ENCODE data around the gene SLC41A1. TPM values are rescaled to one million over a fixed set of nuclear protein-coding genes. Genes with fewer than 3 reads are reported as not detected.

Gene SLC41A1
- total RNA-seq, 1 experiment from 2014 or later = 36.2 TPM

GRCh38 chr1:205805082-205805711 lies 7.8 kb downstream of the SLC41A1 start:
- Histone ChIP-seq H3K27me3 (no peaks in the 10 kb centered on the region), H3K9me3 (replicated peaks) (no peaks in the 10 kb centered on the region), H3K27ac (no peak overlapping the region), H3K4me1 (no peaks in the 10 kb centered on the region), H3K36me3 (peaks cover 21% of the 10 kb centered on the region), H3K4me3 (no peak overlapping the region)
- no peak for DNase-seq

GRCh38 chr1:205804605-205805004 lies 8.4 kb downstream of the SLC41A1 start:
- H3K4me3 ChIP-seq = no peak overlapping the region
- H3K27ac ChIP-seq = no peak overlapping the region
- H3K27me3 ChIP-seq = no peaks in the 10 kb centered on the region
- no peaks in the 10 kb centered on the region for H3K4me1 ChIP-seq
- peaks cover 19% of the 10 kb centered on the region for H3K36me3 ChIP-seq
- no peaks in the 10 kb centered on the region for H3K9me3 ChIP-seq (replicated peaks)
- DNase-seq = no peak

DNA sequence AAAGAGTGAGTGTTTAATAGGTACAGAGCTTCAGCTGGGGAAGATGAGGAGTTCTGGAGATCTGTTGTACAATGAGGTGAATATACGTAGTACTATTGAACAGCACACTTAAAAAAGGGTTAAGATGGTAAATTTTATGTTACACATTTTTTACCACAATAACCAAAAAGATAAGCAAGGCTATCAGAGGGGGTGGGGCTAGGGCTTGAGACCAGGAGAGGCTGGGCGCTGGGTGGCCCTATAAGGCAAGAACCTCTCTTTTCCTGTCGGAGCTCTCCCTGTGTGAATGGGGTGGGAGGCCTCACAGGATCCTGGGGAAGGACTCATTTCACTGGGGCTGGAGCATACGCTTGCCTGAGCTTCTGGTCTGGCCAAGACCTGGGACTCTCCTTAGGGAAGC lies 9.0 kb downstream of the SLC41A1 start:
- Histone ChIP-seq H3K4me3 (no peak overlapping the region), H3K9me3 (replicated peaks) (no peaks in the 10 kb centered on the region), H3K36me3 (peaks cover 19% of the 10 kb centered on the region), H3K27ac (no peak overlapping the region), H3K27me3 (no peaks in the 10 kb centered on the region), H3K4me1 (no peaks in the 10 kb centered on the region)
- no peak for DNase-seq

- no peak overlapping the region for H3K4me3 ChIP-seq
- no peak overlapping the region for H3K27ac ChIP-seq
- peaks cover 34% of the 10 kb centered on the region for H3K36me3 ChIP-seq
- no peaks in the 10 kb centered on the region for H3K9me3 ChIP-seq (replicated peaks)
- H3K27me3 ChIP-seq = no peaks in the 10 kb centered on the region
- no peaks in the 10 kb centered on the region for H3K4me1 ChIP-seq
- no peak for DNase-seq
Measured at GRCh38 chr1:205802060-205802459, 10.9 kb downstream of the SLC41A1 start.

DNA sequence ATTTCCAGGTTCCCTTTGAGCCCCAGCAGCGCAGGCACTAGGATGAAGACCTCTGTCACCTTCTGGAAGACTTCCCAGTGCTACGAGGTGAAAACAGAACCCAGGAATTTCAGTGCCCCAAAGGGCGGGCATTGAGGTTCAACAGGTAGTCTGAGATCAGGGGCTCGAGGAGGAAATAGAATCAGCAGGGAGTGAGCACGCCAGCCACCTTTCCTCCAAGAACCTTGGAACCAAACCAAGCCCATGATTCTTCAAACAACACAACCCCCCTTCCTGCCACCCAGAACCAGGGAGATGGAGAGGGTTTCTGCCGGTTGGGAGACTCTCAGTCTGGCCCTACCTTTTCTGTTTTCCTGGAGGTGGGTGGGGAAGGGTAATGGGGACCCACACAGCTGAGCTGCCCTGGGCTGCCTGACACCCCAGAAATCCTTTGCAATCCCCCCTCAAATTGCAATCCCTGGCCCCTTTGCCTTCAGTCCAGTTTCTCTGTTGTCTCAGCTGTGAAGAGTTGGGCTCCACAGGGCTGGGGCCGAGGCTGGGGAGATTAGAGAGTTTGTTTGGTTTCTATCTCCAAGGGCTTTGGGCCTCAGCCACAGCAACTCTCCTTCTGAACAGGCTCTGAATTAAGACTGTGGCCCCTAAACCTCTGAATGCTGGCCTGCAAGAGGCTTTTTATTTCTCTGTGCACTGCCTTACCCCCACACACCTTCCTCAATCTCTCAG lies 11.9 kb downstream of the SLC41A1 start:
- Histone ChIP-seq H3K4me3 (no peak overlapping the region), H3K27ac (no peak overlapping the region), H3K9me3 (replicated peaks) (no peaks in the 10 kb centered on the region), H3K36me3 (peaks cover 41% of the 10 kb centered on the region), H3K4me1 (no peaks in the 10 kb centered on the region), H3K27me3 (no peaks in the 10 kb centered on the region)
- no peak for DNase-seq

- H3K27me3 ChIP-seq = no peaks in the 10 kb centered on the region
- no peak overlapping the region for H3K4me3 ChIP-seq
- DNase-seq = no peak
- peaks cover 41% of the 10 kb centered on the region for H3K36me3 ChIP-seq
- H3K9me3 ChIP-seq (replicated peaks) = no peaks in the 10 kb centered on the region
- no peaks in the 10 kb centered on the region for H3K4me1 ChIP-seq
- no peak overlapping the region for H3K27ac ChIP-seq
Measured at GRCh38 chr1:205800427-205800826, 12.6 kb downstream of the SLC41A1 start.

- H3K9me3 ChIP-seq (replicated peaks) = no peaks in the 10 kb centered on the region
- H3K27ac ChIP-seq = no peak overlapping the region
- no peak for DNase-seq
- H3K36me3 ChIP-seq = peaks cover 46% of the 10 kb centered on the region
- peaks cover 3% of the 10 kb centered on the region for H3K4me1 ChIP-seq
- H3K4me3 ChIP-seq = no peak overlapping the region
- H3K27me3 ChIP-seq = no peaks in the 10 kb centered on the region
Measured at GRCh38 chr1:205798577-205798976, 14.4 kb downstream of the SLC41A1 start.

GRCh38 chr1:205797168-205797567 lies 15.8 kb downstream of the SLC41A1 start:
- Histone ChIP-seq H3K27me3 (no peaks in the 10 kb centered on the region), H3K4me3 (no peak overlapping the region), H3K36me3 (peaks cover 46% of the 10 kb centered on the region), H3K27ac (no peak overlapping the region), H3K9me3 (replicated peaks) (no peaks in the 10 kb centered on the region), H3K4me1 (peaks cover 17% of the 10 kb centered on the region)
- no peak for DNase-seq

- no peak overlapping the region for H3K4me3 ChIP-seq
- H3K27ac ChIP-seq = no peak overlapping the region
- no peak for DNase-seq
- H3K4me1 ChIP-seq = peaks cover 22% of the 10 kb centered on the region
- no peaks in the 10 kb centered on the region for H3K9me3 ChIP-seq (replicated peaks)
- H3K27me3 ChIP-seq = no peaks in the 10 kb centered on the region
- H3K36me3 ChIP-seq = peaks cover 42% of the 10 kb centered on the region
Measured at GRCh38 chr1:205794011-205794730, 18.8 kb downstream of the SLC41A1 start.

DNA sequence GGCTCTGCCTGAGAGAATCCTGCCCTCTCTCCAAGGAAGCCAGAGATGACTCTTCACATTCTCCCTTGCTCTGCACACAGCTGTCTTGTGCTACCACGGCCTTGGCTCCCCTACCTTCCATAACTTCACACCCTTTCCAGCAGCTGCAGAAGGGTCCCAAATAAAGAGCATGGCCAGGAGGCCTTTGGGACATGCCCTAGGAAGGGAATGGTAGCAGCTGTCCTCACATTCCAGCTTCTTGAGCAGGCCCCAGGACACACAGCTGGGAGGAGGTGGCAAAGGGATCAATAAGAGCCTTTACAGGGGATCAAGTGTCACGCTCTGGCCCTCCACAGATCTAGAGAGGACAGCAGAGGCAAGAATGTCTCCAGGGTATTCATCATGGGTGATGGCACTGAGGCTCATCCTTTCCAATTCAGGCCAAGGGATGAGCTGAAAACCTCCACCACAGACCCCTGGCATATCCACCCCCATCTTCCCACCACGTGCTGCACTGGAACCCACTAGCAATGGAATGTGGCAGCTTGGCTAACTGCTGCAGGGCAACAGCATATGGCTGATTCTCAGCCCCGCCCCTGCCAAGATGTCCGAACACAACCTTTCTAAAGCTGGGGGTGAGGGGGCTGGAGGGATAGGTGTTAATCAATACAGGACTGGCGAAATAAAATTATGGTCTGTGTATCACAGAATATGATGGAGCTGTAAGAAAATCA lies 19.9 kb downstream of the SLC41A1 start:
- no peaks in the 10 kb centered on the region for H3K27me3 ChIP-seq
- no peaks in the 10 kb centered on the region for H3K9me3 ChIP-seq (replicated peaks)
- no peak overlapping the region for H3K4me3 ChIP-seq
- H3K27ac ChIP-seq = peak overlapping the region; percentile 59
- peaks cover 22% of the 10 kb centered on the region for H3K4me1 ChIP-seq
- peak; percentile 92 to 95 for DNase-seq
- H3K36me3 ChIP-seq = peaks cover 31% of the 10 kb centered on the region

DNA sequence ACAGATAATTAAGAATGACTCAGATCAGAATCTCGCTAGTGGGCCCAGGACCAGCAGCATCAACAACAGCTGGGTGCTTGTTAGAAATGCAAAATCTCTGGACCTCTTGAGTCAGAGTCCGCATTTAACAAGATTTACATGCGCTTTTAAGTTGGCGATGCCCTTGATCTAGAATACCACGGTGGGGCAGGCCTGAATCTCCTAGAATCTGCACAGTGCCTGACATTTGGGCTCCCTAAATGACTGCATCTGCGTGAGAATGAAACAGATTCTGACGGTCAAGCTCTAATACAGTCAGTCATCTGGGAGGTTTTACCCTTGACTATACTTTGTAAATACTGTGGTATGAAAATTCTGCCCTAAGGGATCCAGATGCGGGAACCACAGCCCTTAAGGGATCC lies 20.5 kb downstream of the SLC41A1 start:
- Histone ChIP-seq H3K27ac (peak overlapping the region; percentile 59), H3K9me3 (replicated peaks) (no peaks in the 10 kb centered on the region), H3K4me1 (peaks cover 22% of the 10 kb centered on the region), H3K4me3 (no peak overlapping the region), H3K36me3 (peaks cover 25% of the 10 kb centered on the region), H3K27me3 (no peaks in the 10 kb centered on the region)
- no peak for DNase-seq

GRCh38 chr1:205791568-205792180 lies 21.3 kb downstream of the SLC41A1 start:
- DNase-seq = peak; percentile 47 to 76
- Histone ChIP-seq H3K4me1 (peaks cover 22% of the 10 kb centered on the region), H3K27ac (no peak overlapping the region), H3K4me3 (no peak overlapping the region), H3K9me3 (replicated peaks) (no peaks in the 10 kb centered on the region), H3K36me3 (peaks cover 17% of the 10 kb centered on the region), H3K27me3 (no peaks in the 10 kb centered on the region)

- Histone ChIP-seq H3K36me3 (peaks cover 4% of the 10 kb centered on the region), H3K4me1 (peaks cover 7% of the 10 kb centered on the region), H3K4me3 (no peak overlapping the region), H3K27me3 (no peaks in the 10 kb centered on the region), H3K27ac (no peak overlapping the region), H3K9me3 (replicated peaks) (no peaks in the 10 kb centered on the region)
- no peak for DNase-seq
Measured at GRCh38 chr1:205787287-205787916, 25.6 kb downstream of the SLC41A1 start.

- Histone ChIP-seq H3K36me3 (no peaks in the 10 kb centered on the region), H3K4me3 (no peak overlapping the region), H3K4me1 (no peaks in the 10 kb centered on the region), H3K27ac (no peak overlapping the region), H3K27me3 (no peaks in the 10 kb centered on the region), H3K9me3 (replicated peaks) (no peaks in the 10 kb centered on the region)
- no peak for DNase-seq
Measured at GRCh38 chr1:205786601-205787000, 26.4 kb downstream of the SLC41A1 start.
